NCI-H1694 (cell line): ENCODE measurements around the gene ETFA.
"Not testable (repeated sequence)": the region's sequence is repeated elsewhere in the genome, so short reads cannot be mapped to it uniquely, and the experiment has no call there.

Experiments
- DNase-seq: peaks from one replicate; lab custom pipeline; 2025; lab: John Stamatoyannopoulos, UW

ETFA gene

DNA sequence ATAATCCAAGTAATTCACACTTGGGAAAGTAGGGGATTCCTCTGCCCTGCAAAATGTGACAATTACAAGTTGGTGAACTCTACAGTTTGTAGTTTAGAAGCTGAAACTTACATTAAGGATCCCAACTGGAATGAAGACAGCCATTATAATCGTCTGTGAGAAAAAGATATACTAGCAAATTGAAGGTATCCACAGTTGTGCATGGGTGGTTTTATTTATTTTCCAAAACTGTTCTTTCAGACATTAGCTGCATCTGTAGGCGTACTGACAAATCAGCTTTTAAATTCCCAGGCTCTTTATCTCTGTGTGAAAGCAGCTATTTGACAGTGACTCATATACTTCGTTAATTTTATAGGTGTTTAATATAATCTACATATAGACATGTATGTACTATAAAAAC, 12.8 kb upstream of the ETFA start:
- DNase-seq: no peak

GRCh38 chr15:76321602-76322001, 10.3 kb upstream of the ETFA start:
- DNase-seq: no peak

DNA sequence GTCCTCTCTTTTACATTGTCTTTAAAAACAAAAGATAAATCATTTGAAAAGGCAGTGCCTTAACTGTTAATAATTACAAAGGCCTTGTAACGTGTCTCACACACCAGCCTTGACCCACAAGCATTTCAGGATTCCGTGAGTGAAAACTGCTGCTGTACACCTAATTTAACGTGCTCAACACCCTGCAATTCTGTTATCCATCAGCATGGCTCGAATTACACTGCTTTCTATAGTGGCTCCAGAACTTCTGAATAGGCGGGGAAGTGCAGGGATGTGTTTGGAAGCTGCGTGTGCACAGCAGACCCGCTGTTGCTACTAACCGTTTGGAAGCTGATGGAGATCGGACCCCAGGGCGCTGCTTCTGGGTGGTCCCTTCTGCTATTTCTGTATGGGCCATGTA, 9.9 kb upstream of the ETFA start:
- no peak for DNase-seq

DNA sequence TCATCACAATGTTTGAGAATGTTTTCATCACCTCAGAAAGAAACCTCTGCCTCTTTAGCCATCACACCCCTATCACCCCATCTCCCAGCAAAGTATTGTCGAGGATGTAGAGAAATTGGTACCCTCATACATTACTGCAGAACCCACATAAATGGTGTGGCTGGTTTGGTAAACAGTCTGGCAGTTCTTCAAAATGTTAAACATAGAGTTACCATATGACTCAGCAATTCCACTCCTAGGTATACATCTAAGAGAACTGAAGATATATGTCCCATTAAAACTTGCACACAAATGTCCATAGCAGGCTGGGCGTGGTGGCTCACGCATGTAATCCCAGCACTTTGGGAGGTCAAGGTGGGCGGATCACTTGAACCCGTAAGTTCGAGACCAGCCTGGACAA, 8.7 kb upstream of the ETFA start:
- no peak for DNase-seq

- no peak for DNase-seq
Measured at GRCh38 chr15:76313731-76314130, 2.5 kb upstream of the ETFA start.

DNA sequence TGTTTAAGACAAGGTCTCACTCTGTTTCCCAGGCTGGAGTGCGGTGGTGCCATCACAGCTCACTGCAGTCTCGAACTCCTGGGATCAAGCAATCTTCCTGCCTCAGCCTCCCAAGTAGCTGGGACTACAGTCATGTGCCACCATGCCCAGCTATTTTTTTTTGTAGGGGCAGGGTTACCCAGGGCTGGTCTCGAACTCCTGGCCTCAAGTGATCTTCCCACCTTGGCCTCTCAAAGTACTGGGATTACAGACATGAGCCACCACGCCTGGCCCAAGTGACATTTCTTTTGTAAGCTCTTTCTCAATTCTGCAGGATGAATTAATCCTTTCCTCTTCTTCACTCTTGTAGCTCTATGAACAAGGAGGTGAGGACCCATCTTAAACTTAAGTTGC, 1.9 kb upstream of the ETFA start:
- not testable (repeated sequence) for DNase-seq

- DNase-seq: no peak
Measured at GRCh38 chr15:76312540-76313174, 1.4 kb upstream of the ETFA start.

DNA sequence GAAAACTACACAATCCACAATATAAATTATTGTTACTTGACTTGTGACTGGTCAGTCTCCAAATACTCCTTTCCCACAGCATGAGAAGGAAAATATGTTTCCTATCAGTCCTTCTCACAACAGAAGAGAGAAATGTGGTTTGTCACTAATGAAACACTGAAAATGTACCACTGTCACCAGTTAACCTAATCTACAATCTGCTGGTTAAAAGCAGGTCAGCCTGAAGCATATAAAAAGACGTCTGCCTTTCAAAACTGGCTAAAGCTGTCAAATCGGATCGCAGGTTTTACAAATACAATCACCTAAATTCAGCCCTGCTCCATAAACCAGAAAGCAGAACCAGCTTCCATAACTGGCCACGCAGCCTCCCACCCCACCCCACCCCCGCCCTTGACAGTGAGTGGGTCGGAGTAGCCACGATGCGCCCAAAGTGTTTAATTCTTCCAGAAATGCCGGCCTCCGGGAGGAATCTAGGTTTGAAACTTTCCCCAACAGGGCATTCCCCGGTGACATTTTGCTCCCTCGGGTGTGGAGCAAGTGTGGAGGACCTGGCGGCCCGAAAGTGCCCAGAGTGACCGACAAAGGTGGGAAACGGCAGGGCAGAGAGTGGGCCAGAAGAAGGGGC, 682 bp downstream of the ETFA start:
- no peak for DNase-seq

DNA sequence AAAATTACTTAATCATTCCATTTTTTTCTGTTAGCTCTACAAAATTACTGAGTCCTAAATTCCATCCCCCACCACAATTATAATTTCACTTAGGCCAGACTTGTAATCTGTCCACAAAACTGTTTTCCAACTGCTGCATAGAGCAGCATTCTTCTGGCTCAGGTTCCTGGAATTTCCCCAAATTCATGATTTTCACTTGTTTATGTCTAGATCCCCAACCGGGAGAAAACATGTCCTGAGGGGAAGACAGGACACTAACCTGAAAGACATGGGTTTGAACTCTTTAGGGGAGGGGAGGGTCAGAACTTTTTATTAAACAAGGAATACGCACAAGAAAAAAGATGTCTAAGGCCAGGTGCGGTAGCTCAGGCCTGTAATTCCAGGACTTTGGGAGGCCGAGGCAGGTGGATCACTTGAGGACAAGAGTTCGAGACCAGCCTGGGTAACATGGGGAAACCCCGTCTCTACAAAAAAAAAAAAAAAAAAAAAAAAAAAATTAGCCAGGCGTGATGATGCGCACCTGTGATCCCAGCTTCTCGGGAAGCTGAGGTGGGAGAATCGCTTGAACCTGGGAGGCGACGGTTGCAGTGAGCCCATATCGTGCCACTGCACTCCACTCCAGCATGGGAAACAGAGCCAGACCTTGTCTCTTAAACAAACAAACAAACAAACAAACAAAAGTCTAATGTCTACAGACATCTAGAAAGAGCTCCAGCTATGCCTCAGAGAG, 1.5 kb downstream of the ETFA start:
- no peak for DNase-seq

DNA sequence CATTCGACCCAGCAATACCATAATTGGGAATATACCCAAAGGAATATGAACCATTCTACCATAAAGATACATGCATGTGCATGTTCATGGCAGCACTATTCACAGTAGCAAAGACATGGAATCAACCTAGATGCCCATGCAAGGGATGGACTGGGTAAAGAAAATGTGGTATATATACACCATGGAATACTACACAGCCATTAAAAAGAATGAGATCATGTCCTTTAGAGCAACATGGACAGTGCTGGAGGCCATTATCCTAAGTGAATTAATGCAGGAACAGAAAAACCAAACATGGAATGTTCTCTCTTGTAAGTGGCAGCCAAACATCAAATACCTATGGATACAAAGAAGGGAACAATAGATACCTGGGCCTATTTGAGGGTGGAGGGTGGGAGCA, 7.4 kb downstream of the ETFA start:
- DNase-seq: no peak

DNA sequence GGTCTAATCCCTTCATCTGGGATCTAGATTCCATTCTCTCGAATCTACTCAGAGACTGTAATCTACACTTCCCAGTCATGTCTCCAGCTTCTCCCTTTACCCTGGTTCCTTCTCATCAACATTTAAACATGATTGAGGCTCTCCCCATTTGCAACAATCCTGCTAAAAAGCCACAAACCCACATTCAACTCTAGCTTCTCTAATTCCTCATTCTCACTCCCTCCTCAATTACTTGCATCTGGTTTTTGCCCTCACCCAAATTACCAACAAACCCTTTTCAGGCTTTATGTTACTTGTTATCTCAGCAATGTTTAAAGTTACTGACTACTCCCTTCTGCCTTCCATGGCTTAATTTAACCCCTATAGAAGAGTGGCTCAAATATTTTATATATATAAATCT, 11.5 kb downstream of the ETFA start:
- no peak for DNase-seq

DNA sequence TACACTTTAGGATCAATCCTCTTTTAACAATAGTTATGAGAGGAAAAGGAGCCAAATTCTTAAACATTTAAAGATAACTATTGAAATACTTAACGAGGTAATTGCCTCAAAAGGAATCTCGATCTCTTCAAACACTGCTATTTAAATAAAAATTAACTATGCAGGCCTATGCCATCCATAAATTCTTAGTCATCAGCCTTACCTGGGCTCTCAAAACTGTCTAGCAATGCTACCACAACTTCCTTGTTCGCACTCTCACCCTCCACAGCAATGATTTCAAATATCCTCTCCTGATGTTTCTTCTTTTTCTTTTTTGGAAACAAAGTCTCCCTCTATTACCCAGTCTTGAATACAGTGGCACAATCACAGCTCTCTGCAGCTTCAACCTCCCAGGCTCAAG, 12.3 kb downstream of the ETFA start:
- no peak for DNase-seq

DNA sequence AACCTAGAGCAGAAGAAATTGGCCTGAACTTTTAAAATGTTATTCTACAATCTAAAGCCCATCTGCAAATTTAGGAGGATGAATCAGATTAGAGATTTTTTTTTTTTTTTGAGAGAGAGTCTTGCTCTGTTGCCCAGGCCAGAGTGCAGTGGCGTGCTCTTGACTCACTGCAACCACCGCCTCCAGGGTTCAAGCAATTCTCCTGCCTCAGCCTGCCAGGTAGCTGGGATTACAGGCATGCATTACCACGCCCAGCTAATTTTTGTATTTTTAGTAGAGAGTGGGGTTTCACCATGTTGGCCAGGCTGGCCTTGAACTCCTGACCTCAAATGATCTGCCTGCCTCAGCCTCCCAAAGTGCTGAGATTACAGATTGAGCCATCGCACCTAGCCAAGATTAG, 13.3 kb downstream of the ETFA start:
- not testable (repeated sequence) for DNase-seq

DNA sequence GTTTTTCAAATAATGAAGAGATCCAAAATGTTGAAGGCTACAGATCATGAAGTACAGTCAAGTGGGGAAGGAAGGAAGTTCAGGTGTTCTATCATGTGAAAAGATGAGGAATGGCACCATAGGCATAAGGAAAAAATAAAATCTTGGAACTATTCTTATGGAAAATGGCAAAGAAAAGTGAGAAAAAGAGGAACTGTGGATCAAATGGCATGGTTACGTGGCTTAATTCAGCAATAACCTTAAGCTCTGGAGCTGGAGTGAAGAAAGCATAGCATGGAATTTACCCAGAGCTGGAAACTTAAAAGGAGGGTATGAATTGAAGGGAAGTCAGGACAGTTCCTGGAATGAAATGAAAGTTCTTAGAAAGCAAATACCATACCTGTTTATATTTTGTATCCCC, 14.4 kb downstream of the ETFA start:
- no peak for DNase-seq

- not testable (repeated sequence) for DNase-seq
Measured at GRCh38 chr15:76294463-76294862, 16.8 kb downstream of the ETFA start.

GRCh38 chr15:76293361-76293760, 17.9 kb downstream of the ETFA start:
- DNase-seq: no peak

DNA sequence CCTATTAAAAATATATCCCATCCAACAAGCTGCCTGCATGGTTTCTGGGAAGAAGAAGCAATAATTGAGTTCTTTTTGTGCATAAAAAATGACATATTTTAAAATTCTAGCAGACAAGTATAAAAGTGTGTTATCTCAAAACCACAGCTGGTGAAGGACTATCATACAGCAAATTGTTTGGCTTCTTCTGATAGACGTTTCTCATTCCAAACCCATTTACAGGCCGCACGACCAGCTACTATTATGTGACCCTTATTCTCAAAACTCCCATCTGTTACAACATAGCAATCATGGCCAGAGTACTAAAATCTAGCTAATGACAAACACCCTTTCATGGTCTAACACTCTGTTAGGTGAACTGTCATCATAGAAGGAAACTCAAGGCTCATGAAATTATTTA, 21.7 kb downstream of the ETFA start:
- DNase-seq: no peak

- no peak for DNase-seq
Measured at GRCh38 chr15:76286271-76286879, 24.9 kb downstream of the ETFA start.

DNA sequence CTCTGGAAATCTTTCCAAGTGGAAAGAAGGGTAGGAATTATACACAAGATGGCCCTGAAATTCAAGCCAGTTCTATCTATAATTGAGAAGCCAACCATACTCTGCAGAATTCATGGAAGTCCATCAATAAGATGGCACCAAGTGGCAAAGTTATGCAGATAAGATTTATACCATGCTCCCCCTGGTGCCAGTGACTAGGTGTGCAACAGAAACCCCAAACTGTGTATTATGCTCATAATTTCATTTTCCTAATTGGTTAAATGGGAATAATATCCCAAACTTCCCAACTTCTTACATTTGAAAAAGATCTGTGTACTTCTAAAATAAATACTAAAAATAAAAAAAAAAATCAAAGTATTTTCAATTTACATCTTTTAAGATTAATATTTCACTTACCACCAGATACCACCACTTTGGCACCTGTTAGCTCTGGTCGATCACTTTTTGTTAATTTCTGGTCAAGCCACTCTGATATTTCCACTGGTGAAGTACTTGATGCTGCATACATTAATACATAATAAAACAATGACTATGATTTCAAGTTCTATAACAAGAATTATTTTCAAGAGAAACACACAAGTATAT, 25.9 kb downstream of the ETFA start:
- DNase-seq: no peak

- DNase-seq: no peak
Measured at GRCh38 chr15:76282465-76282864, 28.8 kb downstream of the ETFA start.

GRCh38 chr15:76278651-76279050, 32.6 kb downstream of the ETFA start:
- no peak for DNase-seq

- DNase-seq: no peak
Measured at GRCh38 chr15:76274821-76275220, 36.4 kb downstream of the ETFA start.

- DNase-seq: no peak
Measured at GRCh38 chr15:76274226-76274625, 37.0 kb downstream of the ETFA start.
